Renal cortex interstitium (tissue), 11 donors: Measurements from ENCODE around the gene SSH2. TPM values are rescaled to one million over a fixed set of nuclear protein-coding genes. Genes with fewer than 3 reads are reported as not detected.
"Not testable (repeated sequence)": the region's sequence is repeated elsewhere in the genome, so short reads cannot be mapped to it uniquely, and the experiment has no call there.

Experiments used
- DNase-seq, 11 donors: peaks; one replicate each; pipeline ENCODE4 v3.0.0-alpha.2; 2013; ENCODE audit warnings: low read depth in 9 of 11, low spot score in 4 of 11; ENCODE audit errors: extremely low read depth in 1 of 11
- polyA plus RNA-seq, 3 donors: library from polyadenylated mRNA; unstranded; fragments of 120-200 nt; gene quantifications; one replicate each; pipeline ENCODE4 v1.2.1, GENCODE V29; 2013; ENCODE audit not compliant: insufficient read length in 3 of 3

The SSH2 gene
- polyA plus RNA-seq, 3 donors = 16.1 to 19.7 (median 16.5) TPM

GRCh38 chr17:29802246-29802645, 127.8 kb downstream of the SSH2 start:
- DNase-seq = no peak

- no peak for DNase-seq
Measured at GRCh38 chr17:29800457-29800856, 129.6 kb downstream of the SSH2 start.

- no peak for DNase-seq
Measured at GRCh38 chr17:29796652-29797051, 133.4 kb downstream of the SSH2 start.

- no peak for DNase-seq
Measured at GRCh38 chr17:29793501-29793900, 136.5 kb downstream of the SSH2 start.

- no peak for DNase-seq
Measured at GRCh38 chr17:29791336-29792080, 138.5 kb downstream of the SSH2 start.

- no peak for DNase-seq
Measured at GRCh38 chr17:29789196-29790170, 140.5 kb downstream of the SSH2 start.

- DNase-seq = no peak
Measured at GRCh38 chr17:29787995-29788394, 142.0 kb downstream of the SSH2 start.

- no peak for DNase-seq
Measured at GRCh38 chr17:29782917-29783316, 147.1 kb downstream of the SSH2 start.

GRCh38 chr17:29779812-29780190, 150.2 kb downstream of the SSH2 start:
- DNase-seq = not testable (repeated sequence)

GRCh38 chr17:29778956-29779811, 150.8 kb downstream of the SSH2 start:
- DNase-seq = peak in 7 of 11 donors; percentile 30 to 58 (median 52)

GRCh38 chr17:29777663-29778062, 152.4 kb downstream of the SSH2 start:
- no peak for DNase-seq

- no peak for DNase-seq
Measured at GRCh38 chr17:29776026-29776425, 154.0 kb downstream of the SSH2 start.

- no peak for DNase-seq
Measured at GRCh38 chr17:29772981-29773380, 157.0 kb downstream of the SSH2 start.

GRCh38 chr17:29771546-29771945, 158.5 kb downstream of the SSH2 start:
- DNase-seq = peak in 1 of 11 donors; percentile 18

- no peak for DNase-seq
Measured at GRCh38 chr17:29769225-29769624, 160.8 kb downstream of the SSH2 start.

GRCh38 chr17:29766796-29767327, 163.2 kb downstream of the SSH2 start:
- DNase-seq = no peak

GRCh38 chr17:29764748-29765147, 165.3 kb downstream of the SSH2 start:
- no peak for DNase-seq

- no peak for DNase-seq
Measured at GRCh38 chr17:29764217-29764616, 165.8 kb downstream of the SSH2 start.

GRCh38 chr17:29763273-29763672, 166.8 kb downstream of the SSH2 start:
- DNase-seq = no peak
